ENCODE results near the gene LCAT.

The LCAT gene

DNA sequence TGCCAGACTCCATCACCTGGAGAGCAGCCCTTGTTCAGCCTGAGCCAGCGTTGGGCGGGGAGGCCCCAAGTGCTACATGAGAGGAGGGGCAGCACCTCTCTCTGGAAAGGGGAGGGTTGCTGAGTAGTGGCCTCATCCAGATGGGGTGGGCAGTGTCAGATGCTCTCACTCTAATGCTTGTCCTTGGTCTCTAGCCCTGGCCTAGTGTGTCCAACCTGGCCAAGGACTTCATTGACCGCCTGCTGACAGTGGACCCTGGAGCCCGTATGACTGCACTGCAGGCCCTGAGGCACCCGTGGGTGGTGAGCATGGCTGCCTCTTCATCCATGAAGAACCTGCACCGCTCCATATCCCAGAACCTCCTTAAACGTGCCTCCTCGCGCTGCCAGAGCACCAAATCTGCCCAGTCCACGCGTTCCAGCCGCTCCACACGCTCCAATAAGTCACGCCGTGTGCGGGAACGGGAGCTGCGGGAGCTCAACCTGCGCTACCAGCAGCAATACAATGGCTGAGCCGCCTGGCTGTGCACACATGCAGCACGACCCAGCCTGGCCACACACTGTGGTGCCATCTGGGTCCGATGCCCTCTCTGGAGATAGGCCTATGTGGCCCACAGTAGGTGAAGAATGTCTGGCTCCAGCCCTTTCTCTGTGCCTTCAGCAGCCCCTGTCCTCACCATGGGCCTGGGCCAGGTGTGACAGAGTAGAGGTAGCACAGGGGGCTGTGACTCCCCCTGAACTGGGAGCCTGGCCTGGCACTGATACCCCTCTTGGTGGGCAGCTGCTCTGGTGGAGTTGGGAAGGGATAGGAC, 16.6 kb downstream of the LCAT start:
- ATAC-seq (ENCODE audit: low read depth) = no peak
- Histone ChIP-seq H3K27me3 (ENCODE audit: insufficient read depth, poor library complexity, severe bottlenecking) (no peaks in the 10 kb centered on the region), H3K36me3 (ENCODE audit: low read depth) (peaks cover 24% of the 10 kb centered on the region), H3K9me3 (ENCODE audit: severe bottlenecking) (no peaks in the 10 kb centered on the region), H3K27ac (ENCODE audit: poor library complexity, severe bottlenecking) (no peak overlapping the region), H3K4me1 (ENCODE audit: insufficient read depth, poor library complexity, severe bottlenecking) (peaks cover 4% of the 10 kb centered on the region), H3K4me3 (ENCODE audit: severe bottlenecking) (no peak overlapping the region)
- no peak for DNase-seq (ENCODE audit: low spot score)
- TF ChIP-seq, protein P1, sequence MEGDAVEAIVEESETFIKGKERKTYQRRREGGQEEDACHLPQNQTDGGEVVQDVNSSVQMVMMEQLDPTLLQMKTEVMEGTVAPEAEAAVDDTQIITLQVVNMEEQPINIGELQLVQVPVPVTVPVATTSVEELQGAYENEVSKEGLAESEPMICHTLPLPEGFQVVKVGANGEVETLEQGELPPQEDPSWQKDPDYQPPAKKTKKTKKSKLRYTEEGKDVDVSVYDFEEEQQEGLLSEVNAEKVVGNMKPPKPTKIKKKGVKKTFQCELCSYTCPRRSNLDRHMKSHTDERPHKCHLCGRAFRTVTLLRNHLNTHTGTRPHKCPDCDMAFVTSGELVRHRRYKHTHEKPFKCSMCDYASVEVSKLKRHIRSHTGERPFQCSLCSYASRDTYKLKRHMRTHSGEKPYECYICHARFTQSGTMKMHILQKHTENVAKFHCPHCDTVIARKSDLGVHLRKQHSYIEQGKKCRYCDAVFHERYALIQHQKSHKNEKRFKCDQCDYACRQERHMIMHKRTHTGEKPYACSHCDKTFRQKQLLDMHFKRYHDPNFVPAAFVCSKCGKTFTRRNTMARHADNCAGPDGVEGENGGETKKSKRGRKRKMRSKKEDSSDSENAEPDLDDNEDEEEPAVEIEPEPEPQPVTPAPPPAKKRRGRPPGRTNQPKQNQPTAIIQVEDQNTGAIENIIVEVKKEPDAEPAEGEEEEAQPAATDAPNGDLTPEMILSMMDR (IDR thresholded peaks at IDR 0.05; ENCODE audit: poor library complexity, severe bottlenecking) = no peak

DNA sequence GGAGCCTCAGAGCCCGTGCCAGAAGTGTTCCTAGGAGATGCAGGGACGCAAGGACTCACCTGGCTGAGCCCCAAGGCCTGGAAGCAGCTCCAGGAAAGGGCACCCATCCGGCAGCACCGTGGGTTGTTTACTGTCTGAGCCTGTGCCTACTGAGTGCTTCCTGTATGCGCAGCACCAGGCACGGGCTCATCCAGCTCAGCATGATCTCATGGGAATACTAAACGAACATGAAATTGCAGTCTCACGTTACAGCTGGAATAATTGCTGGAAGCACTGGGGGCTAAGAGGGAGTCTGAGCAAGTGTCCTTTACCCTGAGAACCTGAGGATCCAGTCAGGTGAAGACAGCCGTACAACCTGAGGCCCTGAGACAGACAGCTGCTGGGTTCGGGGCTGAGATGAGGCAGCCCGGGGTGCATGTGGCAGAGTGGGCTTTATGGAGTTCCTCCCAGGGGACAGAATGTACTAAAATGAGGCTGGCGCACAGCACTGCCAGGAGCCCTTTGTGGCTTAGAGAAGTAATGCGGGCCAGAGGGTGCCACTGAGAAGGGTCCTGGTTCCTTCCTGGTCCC, 17.7 kb downstream of the LCAT start:
- H3K4me1 ChIP-seq (ENCODE audit: insufficient read depth, poor library complexity, severe bottlenecking) = peaks cover 4% of the 10 kb centered on the region
- peak overlapping the region; percentile 23 for H3K27ac ChIP-seq (ENCODE audit: poor library complexity, severe bottlenecking)
- ATAC-seq (ENCODE audit: low read depth) = peak; percentile 66
- H3K4me3 ChIP-seq (ENCODE audit: severe bottlenecking) = no peak overlapping the region
- peaks cover 24% of the 10 kb centered on the region for H3K36me3 ChIP-seq (ENCODE audit: low read depth)
- H3K9me3 ChIP-seq (ENCODE audit: severe bottlenecking) = no peaks in the 10 kb centered on the region
- TF ChIP-seq, protein P1 (IDR thresholded peaks at IDR 0.05; ENCODE audit: poor library complexity, severe bottlenecking) = no peak
- no peaks in the 10 kb centered on the region for H3K27me3 ChIP-seq (ENCODE audit: insufficient read depth, poor library complexity, severe bottlenecking)
- DNase-seq (ENCODE audit: low spot score) = peak; percentile 76

DNA sequence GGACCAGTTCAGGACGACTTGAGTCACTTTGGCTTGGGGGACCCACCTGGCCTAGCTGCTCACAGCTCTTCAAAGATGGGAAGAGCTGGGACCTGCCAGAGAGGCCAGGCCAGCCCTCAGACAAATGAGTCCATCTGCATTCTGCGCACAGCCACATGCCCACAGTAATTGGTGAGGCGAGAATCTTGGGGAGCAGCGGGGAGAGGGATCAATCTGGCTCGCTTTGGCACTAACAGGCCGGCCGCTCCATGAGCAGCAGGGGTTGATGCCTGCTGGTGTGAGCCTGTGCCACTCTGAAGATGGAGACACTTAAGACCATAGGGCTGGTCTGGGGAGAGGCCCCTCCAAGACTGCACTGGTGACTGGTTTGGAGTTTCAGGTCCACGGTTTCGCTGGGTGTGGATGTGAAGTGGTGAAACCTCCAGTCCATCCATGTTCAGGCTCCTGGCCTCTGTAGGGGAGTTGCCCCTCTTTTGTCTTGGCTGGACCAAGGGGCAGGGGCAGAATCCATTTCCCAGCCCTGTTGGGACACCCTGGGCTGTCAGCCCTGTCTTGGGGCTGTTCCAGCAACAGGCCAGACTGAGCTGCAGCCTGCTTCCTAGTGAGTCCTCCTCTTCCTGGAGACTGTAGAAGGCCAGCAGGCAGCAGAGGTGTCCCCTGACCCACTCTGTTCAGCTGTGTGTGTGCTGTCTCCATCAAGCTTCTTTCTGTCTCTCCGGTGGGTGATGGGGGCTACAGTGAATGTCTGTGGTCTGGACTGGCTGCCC, 19.6 kb downstream of the LCAT start:
- peaks cover 19% of the 10 kb centered on the region for H3K36me3 ChIP-seq (ENCODE audit: low read depth)

DNA sequence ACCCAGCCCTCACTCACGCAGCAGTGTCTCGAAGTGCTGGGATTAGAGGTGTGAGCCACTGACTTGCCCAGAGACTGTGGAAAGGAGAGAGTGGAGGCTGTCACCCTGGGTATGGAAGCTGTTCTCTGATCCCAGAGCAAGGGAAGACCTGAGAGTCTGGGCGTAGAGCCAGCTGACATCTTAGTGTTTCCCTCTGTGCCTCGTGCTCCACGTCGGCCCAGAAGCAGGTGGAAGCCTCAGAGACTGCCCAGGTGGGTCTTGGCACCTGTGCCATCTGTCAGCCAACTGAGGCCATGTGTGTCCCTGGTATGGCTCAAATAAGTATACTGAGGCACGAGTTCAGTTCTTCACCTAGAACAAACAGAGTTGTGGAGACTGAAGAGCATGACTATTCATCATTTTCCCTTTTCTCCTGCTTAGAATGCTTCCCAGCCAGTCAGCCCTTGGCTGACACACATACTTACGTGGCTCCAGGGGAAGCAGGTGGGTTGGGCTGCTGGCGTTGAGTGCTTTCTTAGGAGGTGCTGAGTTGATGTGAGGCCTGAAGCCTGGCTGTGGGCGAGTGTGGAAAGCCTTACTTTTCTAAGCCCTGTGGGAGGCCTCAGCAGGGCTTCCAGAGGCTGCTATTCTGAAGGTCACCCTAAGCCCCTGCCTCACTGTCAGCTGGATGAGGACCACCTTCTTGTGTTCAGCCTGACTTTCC, 20.4 kb downstream of the LCAT start:
- no peak for DNase-seq (ENCODE audit: low spot score)
- Histone ChIP-seq H3K36me3 (ENCODE audit: low read depth) (peaks cover 11% of the 10 kb centered on the region), H3K4me1 (ENCODE audit: insufficient read depth, poor library complexity, severe bottlenecking) (peaks cover 4% of the 10 kb centered on the region), H3K27me3 (ENCODE audit: insufficient read depth, poor library complexity, severe bottlenecking) (no peaks in the 10 kb centered on the region), H3K9me3 (ENCODE audit: severe bottlenecking) (no peaks in the 10 kb centered on the region), H3K4me3 (ENCODE audit: severe bottlenecking) (no peak overlapping the region), H3K27ac (ENCODE audit: poor library complexity, severe bottlenecking) (no peak overlapping the region)
- ATAC-seq (ENCODE audit: low read depth) = no peak
- TF ChIP-seq, protein P1 (IDR thresholded peaks at IDR 0.05; ENCODE audit: poor library complexity, severe bottlenecking) = no peak

More for the DNA sequence above, 19.6 kb downstream of the LCAT start:
- TF ChIP-seq, protein P1 (IDR thresholded peaks at IDR 0.05; ENCODE audit: poor library complexity, severe bottlenecking) = no peak
- DNase-seq (ENCODE audit: low spot score) = no peak
- ATAC-seq (ENCODE audit: low read depth) = no peak
- Histone ChIP-seq H3K4me1 (ENCODE audit: insufficient read depth, poor library complexity, severe bottlenecking) (peaks cover 4% of the 10 kb centered on the region), H3K27me3 (ENCODE audit: insufficient read depth, poor library complexity, severe bottlenecking) (no peaks in the 10 kb centered on the region), H3K4me3 (ENCODE audit: severe bottlenecking) (no peak overlapping the region), H3K27ac (ENCODE audit: poor library complexity, severe bottlenecking) (no peak overlapping the region), H3K9me3 (ENCODE audit: severe bottlenecking) (no peaks in the 10 kb centered on the region)
